Measurements from ENCODE around the gene PAK5.
"Not testable (repeated sequence)": the region's sequence is repeated elsewhere in the genome, so short reads cannot be mapped to it uniquely, and the experiment has no call there.

PAK5 gene

GRCh38 chr20:9672981-9673380, 165.9 kb downstream of the PAK5 start:
- DNase-seq = no peak

DNA sequence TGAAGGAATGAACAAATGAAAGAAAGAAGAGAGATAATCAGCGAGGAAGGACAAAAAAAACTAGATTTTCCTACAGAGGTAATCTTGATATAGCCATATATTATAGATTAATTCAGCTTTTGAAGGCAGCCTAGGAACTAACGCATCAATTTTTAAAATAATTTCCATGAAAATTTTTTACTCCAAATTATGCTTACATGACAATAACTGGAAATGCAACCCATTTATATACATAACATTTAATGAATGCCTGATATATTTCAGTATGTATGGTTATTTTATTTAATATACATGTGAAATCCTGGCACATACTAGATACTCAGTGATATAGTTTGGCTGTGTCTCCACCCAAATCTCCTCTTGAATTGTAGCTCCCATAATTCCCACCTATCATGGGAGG, 166.8 kb downstream of the PAK5 start:
- no peak for DNase-seq

DNA sequence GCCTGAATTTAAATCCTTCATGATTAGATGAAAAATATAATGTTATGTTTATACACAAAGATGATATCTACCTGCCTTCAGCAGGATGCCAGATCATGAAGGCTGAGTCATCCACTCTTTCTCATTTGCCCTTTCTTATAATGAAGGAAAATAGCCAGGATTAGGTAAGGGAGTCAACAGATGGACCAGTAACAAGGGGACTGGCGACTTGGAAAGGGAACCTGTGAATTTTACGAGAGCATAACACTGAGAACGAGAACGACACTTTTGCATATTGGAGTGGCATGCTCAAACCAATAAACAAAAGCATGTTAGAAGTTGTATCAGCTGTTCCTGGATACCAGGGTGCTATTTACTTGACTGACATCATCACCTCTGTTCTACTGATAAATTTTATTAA, 170.5 kb downstream of the PAK5 start:
- DNase-seq = no peak

- DNase-seq = no peak
Measured at GRCh38 chr20:9663423-9663822, 175.5 kb downstream of the PAK5 start.

- no peak for DNase-seq
Measured at GRCh38 chr20:9660236-9660868, 178.5 kb downstream of the PAK5 start.

DNA sequence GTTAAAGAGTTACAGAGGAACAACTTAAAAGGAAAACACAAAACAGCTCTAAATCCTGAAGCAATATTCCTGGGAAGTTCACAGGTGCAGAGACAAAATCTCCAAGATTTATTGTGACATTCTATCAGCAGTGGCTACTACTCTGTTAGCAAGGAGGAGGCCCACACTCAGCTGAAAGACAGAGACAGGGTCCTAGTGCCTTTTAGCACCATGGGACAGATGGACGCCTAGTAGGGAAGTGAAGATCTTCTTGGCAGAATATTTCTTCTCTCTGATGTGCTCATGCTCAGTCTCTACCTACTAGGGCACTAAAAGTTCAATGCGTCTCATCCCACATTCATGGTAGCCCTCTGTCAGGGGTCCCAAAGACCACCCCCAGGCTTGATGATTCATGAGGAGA, 191.1 kb downstream of the PAK5 start:
- DNase-seq = no peak

DNA sequence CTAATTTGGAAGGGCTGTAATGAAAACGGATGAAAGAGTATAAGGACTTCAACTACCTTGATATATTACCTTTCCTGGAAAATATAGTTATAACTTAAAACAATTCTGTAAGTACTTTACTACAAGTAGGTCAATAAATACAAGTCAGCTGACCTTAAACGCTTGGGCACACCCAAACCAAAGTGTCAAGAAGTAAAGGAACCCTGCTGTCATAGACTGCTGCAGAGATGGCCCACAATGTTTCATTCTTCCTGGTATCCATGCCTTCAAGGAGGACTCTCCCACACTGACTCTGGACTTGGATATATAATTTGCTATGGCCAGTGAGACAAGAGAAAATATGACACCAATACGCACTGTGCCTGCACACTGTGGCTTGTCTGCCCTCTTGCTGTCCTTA, 192.5 kb downstream of the PAK5 start:
- DNase-seq = no peak

DNA sequence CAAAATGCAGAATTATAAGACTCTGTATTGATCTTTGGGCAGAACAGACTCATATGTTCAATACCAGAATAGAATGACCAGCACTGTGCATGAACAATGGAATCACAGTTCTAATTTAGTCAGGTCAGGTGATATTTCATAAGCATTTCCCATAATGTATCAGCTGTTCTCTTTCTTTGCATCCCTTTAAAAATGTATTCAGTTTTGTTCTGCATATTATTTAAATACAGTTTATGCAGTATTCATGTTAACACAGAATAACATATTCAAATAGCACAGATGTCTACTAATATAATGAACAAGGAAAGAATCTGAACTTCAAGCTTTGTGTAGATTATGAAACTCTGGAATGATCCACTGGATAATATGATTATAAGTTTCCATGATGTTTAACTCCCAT, 196.0 kb downstream of the PAK5 start:
- no peak for DNase-seq

GRCh38 chr20:9641499-9642000, 197.3 kb downstream of the PAK5 start:
- DNase-seq = not testable (repeated sequence)

- no peak for DNase-seq
Measured at GRCh38 chr20:9637889-9638288, 201.0 kb downstream of the PAK5 start.

DNA sequence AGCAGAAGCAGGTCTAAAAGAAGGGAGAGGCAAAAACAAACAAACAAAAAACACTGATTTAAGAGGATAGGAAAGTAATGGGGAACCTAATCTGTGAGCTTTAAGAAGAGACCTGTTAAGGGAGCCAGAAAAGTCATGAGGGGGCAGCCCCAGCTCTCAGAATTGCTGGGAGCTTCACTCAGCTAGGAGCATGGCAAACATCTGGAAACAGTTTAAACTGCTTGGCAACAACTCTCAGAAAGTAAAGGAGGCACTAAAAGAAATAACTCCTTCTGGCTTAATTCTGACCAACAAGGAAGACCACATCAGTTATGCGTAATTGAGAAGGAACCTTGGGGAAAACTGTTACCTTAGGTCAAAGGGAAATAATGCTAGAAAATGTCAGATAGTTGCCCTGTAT, 203.1 kb downstream of the PAK5 start:
- no peak for DNase-seq

DNA sequence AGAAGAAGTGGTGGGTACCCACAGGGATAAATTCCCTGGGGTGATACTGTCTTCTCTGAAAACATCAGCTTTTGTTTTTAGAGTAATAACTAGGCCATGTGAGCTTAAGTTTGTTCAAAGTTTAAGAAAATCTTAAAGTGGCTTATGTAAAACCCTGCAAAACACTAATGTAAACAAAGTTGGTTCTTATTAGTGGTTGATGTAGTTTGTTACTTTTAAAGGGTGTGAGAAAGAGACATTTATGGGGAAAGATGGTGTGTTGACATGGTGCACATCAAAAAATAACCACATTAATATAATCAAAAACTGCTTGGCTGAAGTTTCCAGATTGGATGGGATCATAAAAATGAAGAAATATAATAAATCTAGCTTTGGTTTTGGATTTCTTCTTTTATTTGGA, 204.5 kb downstream of the PAK5 start:
- DNase-seq = no peak

DNA sequence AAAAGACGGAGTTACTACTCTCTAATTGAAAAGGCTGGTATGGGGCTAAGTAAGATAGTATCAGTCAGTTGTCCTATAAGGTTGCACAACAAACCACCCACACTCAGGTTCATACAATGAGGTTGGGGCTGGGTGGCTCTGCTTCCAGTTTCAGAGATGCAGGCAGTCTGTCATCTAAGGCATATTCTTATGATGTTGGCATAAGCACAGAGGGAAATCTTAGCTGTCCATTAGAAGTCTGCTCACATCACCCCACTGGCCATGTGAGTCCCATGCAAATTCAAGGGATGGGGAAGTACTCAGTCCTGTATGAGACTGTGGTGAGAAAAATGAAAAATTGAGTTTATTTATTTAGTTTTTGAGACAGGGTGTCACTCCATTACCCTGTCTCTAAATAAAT, 205.9 kb downstream of the PAK5 start:
- no peak for DNase-seq

GRCh38 chr20:9632265-9632664, 206.6 kb downstream of the PAK5 start:
- no peak for DNase-seq

- no peak for DNase-seq
Measured at GRCh38 chr20:9630554-9630953, 208.3 kb downstream of the PAK5 start.

- no peak for DNase-seq
Measured at GRCh38 chr20:9629831-9630230, 209.0 kb downstream of the PAK5 start.

GRCh38 chr20:9628589-9628988, 210.3 kb downstream of the PAK5 start:
- no peak for DNase-seq

DNA sequence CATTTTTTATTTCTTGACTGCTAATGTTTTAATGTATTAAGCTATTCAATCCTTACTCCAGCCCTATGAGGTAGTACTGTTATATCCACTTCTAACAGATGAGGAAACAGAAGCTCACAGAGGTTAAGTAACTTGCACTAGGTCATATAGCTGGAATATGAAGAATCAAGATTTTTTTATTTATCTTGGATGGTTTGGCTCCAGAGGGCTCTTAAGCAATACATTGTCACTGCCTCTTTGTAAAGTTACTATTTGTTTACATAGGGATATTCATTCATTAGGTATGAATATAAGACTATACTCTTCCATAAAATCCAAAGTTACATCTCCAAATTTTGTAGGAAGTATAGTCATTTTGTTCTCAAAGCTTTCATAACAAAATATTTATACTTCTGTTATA, 210.7 kb downstream of the PAK5 start:
- DNase-seq = no peak

DNA sequence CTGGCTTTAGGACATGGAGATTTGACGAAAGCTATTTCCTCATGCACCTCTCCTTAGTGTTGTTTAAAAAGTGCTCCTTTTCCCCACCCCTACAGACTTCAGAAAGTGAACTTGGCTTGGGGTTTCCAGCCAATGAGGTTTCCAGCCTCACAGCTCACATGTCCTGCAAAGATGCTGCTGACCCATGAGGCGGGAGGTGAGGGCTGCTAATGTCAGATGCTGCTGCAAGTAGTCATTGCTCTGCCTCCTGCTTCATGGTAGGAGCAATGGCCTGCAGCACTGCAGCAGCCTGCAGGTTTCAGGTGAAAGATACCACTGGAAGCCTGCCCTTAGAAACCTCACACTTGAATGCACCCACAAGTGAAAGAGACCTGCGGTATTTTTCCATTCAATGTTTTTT, 211.7 kb downstream of the PAK5 start:
- no peak for DNase-seq

DNA sequence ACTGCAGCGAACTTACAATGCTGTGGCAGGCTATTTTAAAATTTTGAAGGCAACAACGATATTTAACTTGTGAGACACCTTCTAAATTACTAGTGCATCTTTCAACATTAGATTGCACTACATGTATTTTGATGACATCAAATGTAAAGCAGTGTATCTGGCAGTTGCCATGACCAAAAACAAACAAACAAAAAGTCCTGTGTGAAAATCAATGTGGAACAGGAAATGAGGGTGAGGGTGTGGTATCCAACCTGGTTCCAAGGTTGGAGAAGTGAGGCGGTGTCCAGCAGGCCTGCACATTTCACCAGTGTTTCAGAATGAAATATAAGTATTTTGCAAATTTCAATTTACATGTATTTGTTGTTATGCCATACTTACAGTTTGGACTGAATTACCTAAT, 212.5 kb downstream of the PAK5 start:
- DNase-seq = no peak

GRCh38 chr20:9617940-9618339, 220.9 kb downstream of the PAK5 start:
- DNase-seq = peak; percentile 31

DNA sequence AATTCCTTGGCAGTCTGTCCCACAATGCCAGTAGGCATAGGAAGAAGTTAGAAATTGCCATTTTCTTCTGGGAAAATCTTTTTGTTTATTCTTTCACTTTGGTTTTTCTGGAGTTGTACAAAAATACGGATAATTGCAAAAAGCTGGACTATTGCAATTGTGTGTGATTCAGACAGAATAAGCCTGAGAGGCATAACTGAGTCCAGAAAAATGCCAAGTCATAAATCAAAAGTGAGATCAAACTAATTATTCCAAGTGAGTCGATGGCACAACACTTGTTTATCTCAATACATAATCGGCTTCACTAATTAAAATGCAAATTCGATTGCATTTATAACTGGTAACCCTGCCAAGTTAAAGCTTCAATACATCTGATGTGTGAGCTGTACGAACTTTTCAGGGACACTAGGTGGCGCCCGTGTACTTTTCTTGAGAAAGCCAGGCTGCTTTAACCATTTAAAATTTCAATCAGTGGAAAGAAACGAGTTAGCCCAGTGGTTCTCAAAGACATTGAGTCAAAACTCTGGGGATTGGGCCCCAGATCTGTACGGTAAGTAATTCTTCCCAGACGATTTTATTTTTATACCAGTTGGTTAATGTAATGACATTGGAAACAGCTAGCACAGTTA, 221.9 kb downstream of the PAK5 start:
- DNase-seq = peak; percentile 60

GRCh38 chr20:9616455-9616805, 222.4 kb downstream of the PAK5 start:
- no peak for DNase-seq

- no peak for DNase-seq
Measured at GRCh38 chr20:9615766-9616454, 223.0 kb downstream of the PAK5 start.

DNA sequence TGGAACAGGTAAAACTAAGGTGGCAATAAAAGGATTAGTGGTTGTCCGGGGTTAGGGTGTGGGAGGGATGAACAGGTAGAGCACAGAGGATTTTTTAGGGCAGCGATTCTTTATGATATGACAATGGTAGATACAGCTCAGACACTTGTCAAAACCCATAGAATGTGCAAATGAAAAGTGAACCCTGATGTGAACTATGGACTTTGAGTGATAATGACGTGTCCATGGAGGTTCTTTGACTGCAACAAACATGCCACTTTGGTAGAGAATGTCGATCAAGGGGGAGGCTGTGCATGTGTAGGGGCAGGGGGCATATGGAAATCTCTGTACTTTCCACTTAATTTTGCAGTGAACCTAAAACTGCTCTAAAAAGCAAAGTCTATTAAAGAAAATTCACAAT, 223.8 kb downstream of the PAK5 start:
- no peak for DNase-seq

Measured in NCI-H1105 (cell line).